WTC11 (cell line): Measurements from ENCODE around the gene ASTN2. TPM values are rescaled to one million over a fixed set of nuclear protein-coding genes. Genes with fewer than 3 reads are reported as not detected.

Experiments
- ATAC-seq: fragments of 200-7000 bp; cut with Tn5 transposase; 2 replicates; pipeline ENCODE4 v1.10.0; 2021; ENCODE audit warnings: mild to moderate bottlenecking, moderate library complexity
- CTCF ChIA-PET: fragments of 300-600 bp; sonication (Branson Sonifier 250); formaldehyde crosslinking; loops from one replicate; lab custom pipeline; 2021; ENCODE audit warnings: antibody characterized with exemption; lab: Charles Lee
- POLR2A ChIA-PET: fragments of 350-600 bp; sonication (Branson Sonifier 250); formaldehyde crosslinking; loops from one replicate; lab custom pipeline; 2021; ENCODE audit warnings: antibody characterized with exemption; lab: Charles Lee
- DNase-seq: peaks from one replicate; pipeline ENCODE4 v3.0.0; 2021; ENCODE audit warnings: low spot score
- H3K27ac Mint-ChIP-seq: 2 replicates; pipeline ENCODE4 v1.8.0; 2021; ENCODE audit warnings: mixed read lengths
- H3K27me3 Mint-ChIP-seq: 2 replicates; pipeline ENCODE4 v1.8.0; 2021; ENCODE audit warnings: low read depth, mild to moderate bottlenecking, moderate library complexity, mixed read lengths
- H3K36me3 Mint-ChIP-seq: 2 replicates; pipeline ENCODE4 v1.8.0; 2021; ENCODE audit warnings: mixed read lengths
- H3K4me1 Mint-ChIP-seq: 2 replicates; pipeline ENCODE4 v1.8.0; 2022; ENCODE audit warnings: mixed read lengths
- H3K4me3 Mint-ChIP-seq: 2 replicates; pipeline ENCODE4 v1.8.0; 2021; ENCODE audit warnings: mild to moderate bottlenecking, moderate library complexity, mixed read lengths
- H3K9me3 Mint-ChIP-seq: 2 replicates; pipeline ENCODE4 v1.8.0; 2021; ENCODE audit warnings: mixed read lengths
- CREM ChIP-seq: sonication (generic); formaldehyde crosslinking; IDR thresholded peaks from 2 replicates; pipeline ENCODE4 v1.8.1; 2022; ENCODE audit warnings: mild to moderate bottlenecking, missing genetic modification reagents, moderate library complexity
- ELF4 ChIP-seq: sonication (generic); formaldehyde crosslinking; IDR thresholded peaks from 2 replicates; pipeline ENCODE4 v1.8.1; 2022; ENCODE audit warnings: low read depth, mild to moderate bottlenecking, moderate library complexity, missing genetic modification reagents
- ERG ChIP-seq: fragments of 250-450 bp; sonication (Bioruptor Pico); IDR thresholded peaks from 2 replicates; pipeline ENCODE4 v1.8.0; 2021; ENCODE audit warnings: mild to moderate bottlenecking
- IRF2 ChIP-seq: sonication (generic); formaldehyde crosslinking; IDR thresholded peaks from 2 replicates; pipeline ENCODE4 v1.8.0; 2022; ENCODE audit warnings: low read depth, missing genetic modification reagents, borderline replicate concordance
- NR2C2 ChIP-seq: sonication (generic); formaldehyde crosslinking; IDR thresholded peaks from 2 replicates; pipeline ENCODE4 v1.8.0; 2022; ENCODE audit warnings: mild to moderate bottlenecking, missing genetic modification reagents
- PRRX2 ChIP-seq: fragments of 250-450 bp; sonication (Bioruptor Pico); IDR thresholded peaks from 2 replicates; pipeline ENCODE4 v1.8.0; 2021; ENCODE audit warnings: mild to moderate bottlenecking
- ZNF138 ChIP-seq: sonication (generic); formaldehyde crosslinking; conservative IDR thresholded peaks from 2 replicates; pipeline ENCODE4 v1.8.1; 2022; ENCODE audit warnings: mild to moderate bottlenecking, moderate library complexity, missing genetic modification reagents
- total RNA-seq: library from RNA; stranded (reverse); gene quantifications from 3 replicates; pipeline ENCODE4 v1.2.3, GENCODE V29; 2021
- TF ChIP-seq, protein P1 (sequence below): sonication (generic); formaldehyde crosslinking; IDR thresholded peaks from 2 replicates; pipeline ENCODE4 v1.8.0; 2022; ENCODE audit warnings: mild to moderate bottlenecking, missing genetic modification reagents
- TF ChIP-seq, protein P2 (sequence below): sonication (generic); formaldehyde crosslinking; IDR thresholded peaks from 2 replicates; pipeline ENCODE4 v1.8.1; 2023; ENCODE audit warnings: mild to moderate bottlenecking, missing genetic modification reagents, borderline replicate concordance
- TF ChIP-seq, protein P3 (sequence below): sonication (generic); formaldehyde crosslinking; IDR thresholded peaks from 2 replicates; pipeline ENCODE4 v1.8.1; 2023; ENCODE audit warnings: mild to moderate bottlenecking, missing genetic modification reagents
- TF ChIP-seq, protein P4 (sequence below): fragments of 250-450 bp; sonication (Bioruptor Pico); IDR thresholded peaks from 2 replicates; pipeline ENCODE4 v1.9.0; 2021; ENCODE audit warnings: mild to moderate bottlenecking
- TF ChIP-seq, protein P5 (sequence below): sonication (generic); formaldehyde crosslinking; conservative IDR thresholded peaks from 2 replicates; pipeline ENCODE4 v1.8.1; 2023; ENCODE audit warnings: mild to moderate bottlenecking, low read depth, missing genetic modification reagents, moderate library complexity
- TF ChIP-seq, protein P6 (sequence below): sonication (generic); formaldehyde crosslinking; IDR thresholded peaks from 2 replicates; pipeline ENCODE4 v1.8.0; 2023; ENCODE audit warnings: mild to moderate bottlenecking, missing genetic modification reagents
- TF ChIP-seq, protein P7 (sequence below): sonication (generic); formaldehyde crosslinking; IDR thresholded peaks from 2 replicates; pipeline ENCODE4 v1.8.0; 2022; ENCODE audit warnings: mild to moderate bottlenecking, missing genetic modification reagents

Gene ASTN2
- total RNA-seq, 1 experiment from 2014 or later, result 16.2 TPM

- TF ChIP-seq PRRX2 (CRISPR knock-in tag) (no peak), ERG (CRISPR knock-in tag) (no peak)
- TF ChIP-seq, protein P1, sequence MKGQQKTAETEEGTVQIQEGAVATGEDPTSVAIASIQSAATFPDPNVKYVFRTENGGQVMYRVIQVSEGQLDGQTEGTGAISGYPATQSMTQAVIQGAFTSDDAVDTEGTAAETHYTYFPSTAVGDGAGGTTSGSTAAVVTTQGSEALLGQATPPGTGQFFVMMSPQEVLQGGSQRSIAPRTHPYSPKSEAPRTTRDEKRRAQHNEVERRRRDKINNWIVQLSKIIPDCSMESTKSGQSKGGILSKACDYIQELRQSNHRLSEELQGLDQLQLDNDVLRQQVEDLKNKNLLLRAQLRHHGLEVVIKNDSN (CRISPR knock-in tag), result no peak
- TF ChIP-seq, protein P2, sequence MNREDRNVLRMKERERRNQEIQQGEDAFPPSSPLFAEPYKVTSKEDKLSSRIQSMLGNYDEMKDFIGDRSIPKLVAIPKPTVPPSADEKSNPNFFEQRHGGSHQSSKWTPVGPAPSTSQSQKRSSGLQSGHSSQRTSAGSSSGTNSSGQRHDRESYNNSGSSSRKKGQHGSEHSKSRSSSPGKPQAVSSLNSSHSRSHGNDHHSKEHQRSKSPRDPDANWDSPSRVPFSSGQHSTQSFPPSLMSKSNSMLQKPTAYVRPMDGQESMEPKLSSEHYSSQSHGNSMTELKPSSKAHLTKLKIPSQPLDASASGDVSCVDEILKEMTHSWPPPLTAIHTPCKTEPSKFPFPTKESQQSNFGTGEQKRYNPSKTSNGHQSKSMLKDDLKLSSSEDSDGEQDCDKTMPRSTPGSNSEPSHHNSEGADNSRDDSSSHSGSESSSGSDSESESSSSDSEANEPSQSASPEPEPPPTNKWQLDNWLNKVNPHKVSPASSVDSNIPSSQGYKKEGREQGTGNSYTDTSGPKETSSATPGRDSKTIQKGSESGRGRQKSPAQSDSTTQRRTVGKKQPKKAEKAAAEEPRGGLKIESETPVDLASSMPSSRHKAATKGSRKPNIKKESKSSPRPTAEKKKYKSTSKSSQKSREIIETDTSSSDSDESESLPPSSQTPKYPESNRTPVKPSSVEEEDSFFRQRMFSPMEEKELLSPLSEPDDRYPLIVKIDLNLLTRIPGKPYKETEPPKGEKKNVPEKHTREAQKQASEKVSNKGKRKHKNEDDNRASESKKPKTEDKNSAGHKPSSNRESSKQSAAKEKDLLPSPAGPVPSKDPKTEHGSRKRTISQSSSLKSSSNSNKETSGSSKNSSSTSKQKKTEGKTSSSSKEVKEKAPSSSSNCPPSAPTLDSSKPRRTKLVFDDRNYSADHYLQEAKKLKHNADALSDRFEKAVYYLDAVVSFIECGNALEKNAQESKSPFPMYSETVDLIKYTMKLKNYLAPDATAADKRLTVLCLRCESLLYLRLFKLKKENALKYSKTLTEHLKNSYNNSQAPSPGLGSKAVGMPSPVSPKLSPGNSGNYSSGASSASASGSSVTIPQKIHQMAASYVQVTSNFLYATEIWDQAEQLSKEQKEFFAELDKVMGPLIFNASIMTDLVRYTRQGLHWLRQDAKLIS (CRISPR knock-in tag), result no peak
- TF ChIP-seq, protein P3, sequence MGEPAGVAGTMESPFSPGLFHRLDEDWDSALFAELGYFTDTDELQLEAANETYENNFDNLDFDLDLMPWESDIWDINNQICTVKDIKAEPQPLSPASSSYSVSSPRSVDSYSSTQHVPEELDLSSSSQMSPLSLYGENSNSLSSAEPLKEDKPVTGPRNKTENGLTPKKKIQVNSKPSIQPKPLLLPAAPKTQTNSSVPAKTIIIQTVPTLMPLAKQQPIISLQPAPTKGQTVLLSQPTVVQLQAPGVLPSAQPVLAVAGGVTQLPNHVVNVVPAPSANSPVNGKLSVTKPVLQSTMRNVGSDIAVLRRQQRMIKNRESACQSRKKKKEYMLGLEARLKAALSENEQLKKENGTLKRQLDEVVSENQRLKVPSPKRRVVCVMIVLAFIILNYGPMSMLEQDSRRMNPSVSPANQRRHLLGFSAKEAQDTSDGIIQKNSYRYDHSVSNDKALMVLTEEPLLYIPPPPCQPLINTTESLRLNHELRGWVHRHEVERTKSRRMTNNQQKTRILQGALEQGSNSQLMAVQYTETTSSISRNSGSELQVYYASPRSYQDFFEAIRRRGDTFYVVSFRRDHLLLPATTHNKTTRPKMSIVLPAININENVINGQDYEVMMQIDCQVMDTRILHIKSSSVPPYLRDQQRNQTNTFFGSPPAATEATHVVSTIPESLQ (CRISPR knock-in tag), result no peak
These were observed 870.0 kb downstream of the ASTN2 start (continued) for GRCh38 chr9:116544896-116545295.

GRCh38 chr9:116543731-116544400, 871.0 kb downstream of the ASTN2 start:
- Mint-ChIP-seq H3K4me1 (peaks cover 8% of the 10 kb centered on the region), H3K4me3 (no peak overlapping the region), H3K9me3 (peaks cover 3% of the 10 kb centered on the region), H3K36me3 (no peaks in the 10 kb centered on the region), H3K27ac (no peak overlapping the region), H3K27me3 (no peaks in the 10 kb centered on the region)
- DNase-seq, result no peak
- ATAC-seq, result no peak
- POLR2A ChIA-PET, result no interaction called here
- CTCF ChIA-PET, result no interaction called here
- TF ChIP-seq, protein P4, sequence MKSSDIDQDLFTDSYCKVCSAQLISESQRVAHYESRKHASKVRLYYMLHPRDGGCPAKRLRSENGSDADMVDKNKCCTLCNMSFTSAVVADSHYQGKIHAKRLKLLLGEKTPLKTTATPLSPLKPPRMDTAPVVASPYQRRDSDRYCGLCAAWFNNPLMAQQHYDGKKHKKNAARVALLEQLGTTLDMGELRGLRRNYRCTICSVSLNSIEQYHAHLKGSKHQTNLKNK, result no peak
- TF ChIP-seq, protein P5, sequence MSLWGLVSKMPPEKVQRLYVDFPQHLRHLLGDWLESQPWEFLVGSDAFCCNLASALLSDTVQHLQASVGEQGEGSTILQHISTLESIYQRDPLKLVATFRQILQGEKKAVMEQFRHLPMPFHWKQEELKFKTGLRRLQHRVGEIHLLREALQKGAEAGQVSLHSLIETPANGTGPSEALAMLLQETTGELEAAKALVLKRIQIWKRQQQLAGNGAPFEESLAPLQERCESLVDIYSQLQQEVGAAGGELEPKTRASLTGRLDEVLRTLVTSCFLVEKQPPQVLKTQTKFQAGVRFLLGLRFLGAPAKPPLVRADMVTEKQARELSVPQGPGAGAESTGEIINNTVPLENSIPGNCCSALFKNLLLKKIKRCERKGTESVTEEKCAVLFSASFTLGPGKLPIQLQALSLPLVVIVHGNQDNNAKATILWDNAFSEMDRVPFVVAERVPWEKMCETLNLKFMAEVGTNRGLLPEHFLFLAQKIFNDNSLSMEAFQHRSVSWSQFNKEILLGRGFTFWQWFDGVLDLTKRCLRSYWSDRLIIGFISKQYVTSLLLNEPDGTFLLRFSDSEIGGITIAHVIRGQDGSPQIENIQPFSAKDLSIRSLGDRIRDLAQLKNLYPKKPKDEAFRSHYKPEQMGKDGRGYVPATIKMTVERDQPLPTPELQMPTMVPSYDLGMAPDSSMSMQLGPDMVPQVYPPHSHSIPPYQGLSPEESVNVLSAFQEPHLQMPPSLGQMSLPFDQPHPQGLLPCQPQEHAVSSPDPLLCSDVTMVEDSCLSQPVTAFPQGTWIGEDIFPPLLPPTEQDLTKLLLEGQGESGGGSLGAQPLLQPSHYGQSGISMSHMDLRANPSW (CRISPR knock-in tag), result no peak
- no peak for TF ChIP-seq NR2C2 (CRISPR knock-in tag)
- TF ChIP-seq IRF2 (CRISPR knock-in tag), result no peak
- TF ChIP-seq, protein P6, sequence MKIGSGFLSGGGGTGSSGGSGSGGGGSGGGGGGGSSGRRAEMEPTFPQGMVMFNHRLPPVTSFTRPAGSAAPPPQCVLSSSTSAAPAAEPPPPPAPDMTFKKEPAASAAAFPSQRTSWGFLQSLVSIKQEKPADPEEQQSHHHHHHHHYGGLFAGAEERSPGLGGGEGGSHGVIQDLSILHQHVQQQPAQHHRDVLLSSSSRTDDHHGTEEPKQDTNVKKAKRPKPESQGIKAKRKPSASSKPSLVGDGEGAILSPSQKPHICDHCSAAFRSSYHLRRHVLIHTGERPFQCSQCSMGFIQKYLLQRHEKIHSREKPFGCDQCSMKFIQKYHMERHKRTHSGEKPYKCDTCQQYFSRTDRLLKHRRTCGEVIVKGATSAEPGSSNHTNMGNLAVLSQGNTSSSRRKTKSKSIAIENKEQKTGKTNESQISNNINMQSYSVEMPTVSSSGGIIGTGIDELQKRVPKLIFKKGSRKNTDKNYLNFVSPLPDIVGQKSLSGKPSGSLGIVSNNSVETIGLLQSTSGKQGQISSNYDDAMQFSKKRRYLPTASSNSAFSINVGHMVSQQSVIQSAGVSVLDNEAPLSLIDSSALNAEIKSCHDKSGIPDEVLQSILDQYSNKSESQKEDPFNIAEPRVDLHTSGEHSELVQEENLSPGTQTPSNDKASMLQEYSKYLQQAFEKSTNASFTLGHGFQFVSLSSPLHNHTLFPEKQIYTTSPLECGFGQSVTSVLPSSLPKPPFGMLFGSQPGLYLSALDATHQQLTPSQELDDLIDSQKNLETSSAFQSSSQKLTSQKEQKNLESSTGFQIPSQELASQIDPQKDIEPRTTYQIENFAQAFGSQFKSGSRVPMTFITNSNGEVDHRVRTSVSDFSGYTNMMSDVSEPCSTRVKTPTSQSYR, result no peak
- TF ChIP-seq CREM (CRISPR knock-in tag), result no peak
- TF ChIP-seq ERG (CRISPR knock-in tag), result no peak
- no peak for TF ChIP-seq ZNF138 (CRISPR knock-in tag)
- TF ChIP-seq, protein P2 (CRISPR knock-in tag), result no peak
- TF ChIP-seq, protein P7, sequence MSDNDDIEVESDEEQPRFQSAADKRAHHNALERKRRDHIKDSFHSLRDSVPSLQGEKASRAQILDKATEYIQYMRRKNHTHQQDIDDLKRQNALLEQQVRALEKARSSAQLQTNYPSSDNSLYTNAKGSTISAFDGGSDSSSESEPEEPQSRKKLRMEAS (CRISPR knock-in tag), result no peak
- TF ChIP-seq ELF4, result no peak
